Mammary epithelial cell (primary cell): Measurements from ENCODE around the gene PA2G4.

Experiments used
- EZH2 ChIP-seq: IDR thresholded peaks from 2 replicates; pipeline ENCODE4 v1.6.1; 2012; ENCODE audit warnings: low read length, inconsistent platforms, borderline replicate concordance
- TF ChIP-seq, protein P1 (sequence below), 2 donors: IDR thresholded peaks in 1 of 2; conservative IDR thresholded peaks in 1 of 2; 2 replicates each; pipeline ENCODE4 v1.5.1; 2011 to 2012; ENCODE audit warnings: inconsistent platforms in 2 of 2, low read length in 2 of 2, mild to moderate bottlenecking in 2 of 2, control low read depth in 1 of 2, low read depth in 1 of 2; ENCODE audit not compliant: insufficient read depth in 1 of 2; ENCODE audit errors: extremely low read depth in 1 of 2

DNA sequence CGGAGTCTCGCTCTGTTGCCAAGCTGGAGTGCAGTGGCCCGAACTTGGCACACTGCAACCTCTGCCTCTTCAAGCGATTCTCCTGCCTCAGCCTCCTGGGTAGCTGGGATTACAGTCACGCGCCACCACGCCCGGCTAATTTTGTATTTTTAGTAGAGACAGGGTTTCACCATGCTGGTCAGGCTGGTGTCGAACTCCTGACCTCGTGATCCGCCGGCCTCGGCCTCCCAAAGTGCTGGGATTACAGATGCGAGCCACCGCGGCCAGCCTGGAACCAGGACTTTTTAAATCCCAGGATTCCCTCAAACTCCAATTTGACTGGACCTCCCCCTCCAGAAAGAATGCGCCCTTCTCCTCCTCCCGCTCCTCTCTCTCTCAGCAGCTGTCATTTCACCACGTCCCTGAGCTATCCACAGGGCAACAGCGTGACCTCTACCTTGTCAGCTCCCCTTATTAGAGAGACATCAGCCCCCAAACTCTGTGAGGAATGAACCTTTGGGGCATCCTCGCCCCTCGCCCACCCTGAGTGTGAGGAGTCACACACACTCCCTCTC lies 25.7 kb downstream of the PA2G4 start:
- TF ChIP-seq, protein P1, sequence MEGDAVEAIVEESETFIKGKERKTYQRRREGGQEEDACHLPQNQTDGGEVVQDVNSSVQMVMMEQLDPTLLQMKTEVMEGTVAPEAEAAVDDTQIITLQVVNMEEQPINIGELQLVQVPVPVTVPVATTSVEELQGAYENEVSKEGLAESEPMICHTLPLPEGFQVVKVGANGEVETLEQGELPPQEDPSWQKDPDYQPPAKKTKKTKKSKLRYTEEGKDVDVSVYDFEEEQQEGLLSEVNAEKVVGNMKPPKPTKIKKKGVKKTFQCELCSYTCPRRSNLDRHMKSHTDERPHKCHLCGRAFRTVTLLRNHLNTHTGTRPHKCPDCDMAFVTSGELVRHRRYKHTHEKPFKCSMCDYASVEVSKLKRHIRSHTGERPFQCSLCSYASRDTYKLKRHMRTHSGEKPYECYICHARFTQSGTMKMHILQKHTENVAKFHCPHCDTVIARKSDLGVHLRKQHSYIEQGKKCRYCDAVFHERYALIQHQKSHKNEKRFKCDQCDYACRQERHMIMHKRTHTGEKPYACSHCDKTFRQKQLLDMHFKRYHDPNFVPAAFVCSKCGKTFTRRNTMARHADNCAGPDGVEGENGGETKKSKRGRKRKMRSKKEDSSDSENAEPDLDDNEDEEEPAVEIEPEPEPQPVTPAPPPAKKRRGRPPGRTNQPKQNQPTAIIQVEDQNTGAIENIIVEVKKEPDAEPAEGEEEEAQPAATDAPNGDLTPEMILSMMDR (conservative IDR thresholded peaks at IDR 0.05 in 1 of 2, IDR thresholded peaks at IDR 0.05 in 1 of 2; ENCODE audit: extremely low read depth in 1 of 2, insufficient read depth in 1 of 2, low read depth in 1 of 2, low read length in 2 of 2), result no peak
- TF ChIP-seq EZH2, result no peak
